NCI-H69 (cell line): ENCODE measurements around the gene ACP6.

Experiments used
- DNase-seq: peaks from one replicate; lab custom pipeline; 2025; lab: John Stamatoyannopoulos, UW

The ACP6 gene

DNA sequence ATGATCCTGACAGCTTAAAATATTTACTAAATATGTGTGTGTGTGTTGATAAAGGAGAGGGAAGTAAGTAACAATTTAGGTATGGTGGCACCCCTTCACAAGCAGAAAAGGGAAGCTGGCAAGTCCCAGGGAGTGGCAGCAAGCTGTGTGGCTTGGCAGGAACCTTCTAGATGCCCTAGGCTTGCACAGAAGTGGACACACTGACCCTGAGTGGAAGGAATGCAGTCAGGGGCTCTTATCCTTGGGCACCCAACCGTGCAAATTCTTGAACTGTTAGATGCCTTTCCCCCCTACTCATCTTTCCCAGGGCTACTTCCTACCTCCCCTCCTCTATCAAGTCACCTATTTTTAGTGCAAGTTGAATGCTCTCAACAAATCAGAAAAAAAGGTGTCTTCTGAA is 18.9 kb downstream of the ACP6 start:
- DNase-seq = no peak

DNA sequence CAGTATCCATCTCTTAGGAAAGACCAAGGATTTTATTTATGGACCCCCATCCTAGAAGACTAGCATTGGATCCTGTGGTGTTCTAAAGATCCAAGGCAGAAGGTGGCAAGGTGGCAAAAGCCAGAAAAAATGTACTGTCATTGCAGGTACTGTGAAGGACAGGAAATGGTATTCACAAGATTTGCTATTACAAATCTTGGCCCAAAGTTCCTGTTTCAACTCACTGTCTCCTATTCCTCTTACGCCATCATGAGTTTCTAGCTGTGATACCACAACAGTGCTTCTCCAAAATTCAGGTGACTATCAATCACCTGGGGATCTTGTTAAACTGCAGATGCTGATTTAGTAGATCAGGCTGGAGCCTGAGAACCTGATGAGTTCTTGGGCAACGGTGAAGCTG is 21.4 kb downstream of the ACP6 start:
- no peak for DNase-seq

DNA sequence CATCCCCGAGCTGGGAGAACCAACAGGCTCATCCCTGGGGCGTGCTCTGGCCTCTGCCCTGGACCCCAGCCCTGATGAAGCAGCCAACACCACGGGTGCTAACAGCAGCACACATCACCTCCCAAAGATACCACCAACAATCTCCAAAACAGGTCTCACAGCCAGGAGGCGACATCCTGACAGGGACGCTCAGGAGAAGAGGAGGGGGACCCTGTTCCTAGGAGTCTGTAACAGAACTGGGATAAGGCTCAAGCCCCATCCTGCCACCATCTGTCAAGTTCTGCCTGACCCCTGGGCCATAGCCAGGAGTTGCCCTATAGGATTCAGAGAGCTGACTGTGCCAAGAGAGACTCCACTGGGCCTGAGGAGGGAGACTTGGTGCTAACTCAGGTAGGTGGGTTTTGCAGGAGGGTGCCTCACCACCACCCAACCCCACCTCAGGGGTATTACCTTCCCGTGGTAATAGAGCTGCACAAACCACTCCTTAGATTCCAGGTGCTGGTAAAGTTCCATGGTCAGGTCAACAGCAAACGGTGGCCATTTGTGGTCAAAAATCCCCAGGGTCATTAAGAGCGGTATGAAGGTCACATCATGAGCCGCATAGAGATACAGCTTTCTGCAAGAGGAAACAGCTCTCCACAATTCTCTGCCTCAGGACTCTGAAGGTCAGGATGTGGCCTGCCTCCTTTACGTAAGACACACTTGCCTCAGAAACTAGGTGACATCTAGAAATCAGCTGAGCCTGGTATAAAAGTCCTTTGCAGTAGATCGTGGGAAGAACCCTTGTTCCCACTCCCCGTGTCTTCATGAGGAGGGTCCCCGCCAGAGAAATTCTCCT is 22.3 kb downstream of the ACP6 start:
- DNase-seq = no peak

DNA sequence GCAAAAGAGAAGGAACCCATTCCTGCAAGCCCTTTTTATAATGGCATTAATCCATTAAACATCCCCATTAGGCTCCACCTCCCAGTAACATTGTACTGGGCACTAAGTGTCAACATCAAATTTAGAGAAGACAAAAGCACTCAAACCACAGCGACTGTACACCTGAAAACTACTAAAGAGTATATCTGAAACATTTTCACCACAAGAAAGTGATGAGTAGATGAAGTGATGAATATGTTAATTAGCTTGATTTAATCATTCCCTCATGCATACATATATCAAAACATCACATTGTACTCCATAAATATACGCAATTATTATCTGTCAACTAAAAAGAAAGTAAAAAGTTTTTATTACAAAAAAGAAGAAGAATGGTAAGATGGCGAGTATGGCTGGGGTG is 26.4 kb downstream of the ACP6 start:
- DNase-seq = no peak

DNA sequence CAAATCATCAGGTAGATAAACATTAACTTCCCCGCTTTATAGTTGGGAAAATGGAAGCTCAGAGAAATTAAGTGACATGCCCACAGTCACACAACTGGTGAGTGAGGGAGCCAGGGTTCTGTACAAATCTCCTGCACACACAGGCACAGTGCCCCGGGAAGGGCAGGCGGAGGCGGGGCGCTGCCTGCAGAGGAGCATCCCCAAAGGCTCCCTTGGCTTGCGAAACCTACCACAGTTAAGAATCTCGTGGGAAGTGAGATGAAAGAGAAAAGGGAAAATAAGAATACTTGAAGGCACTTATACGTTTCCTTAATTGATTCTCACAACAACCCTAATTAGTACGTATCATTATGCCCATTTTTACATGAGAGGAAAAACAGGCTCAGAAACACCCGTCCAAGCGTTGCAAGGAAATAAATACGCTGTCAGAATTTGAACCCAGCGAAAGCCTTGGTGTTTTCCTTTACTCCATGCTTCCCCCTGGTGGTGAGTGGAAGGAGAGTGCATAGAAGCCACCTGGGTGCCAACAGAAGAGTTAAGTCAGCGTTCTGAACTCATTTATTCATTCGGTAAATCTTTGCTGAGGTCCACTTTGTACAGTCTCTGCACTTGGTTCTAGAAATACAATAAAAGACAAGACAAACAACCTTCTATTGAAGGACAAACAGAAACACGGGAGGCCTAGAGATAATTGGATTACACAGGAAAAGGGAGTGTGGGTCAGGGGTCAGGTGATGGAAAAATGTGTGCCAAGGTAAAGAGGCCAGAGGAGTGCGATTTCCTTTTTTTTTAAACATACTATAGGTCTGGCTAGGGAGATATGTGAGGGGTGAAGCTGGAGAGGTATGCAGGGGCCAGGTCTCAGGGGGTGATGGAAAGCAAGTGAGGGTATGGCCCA is 28.4 kb downstream of the ACP6 start:
- DNase-seq = peak; percentile 73

DNA sequence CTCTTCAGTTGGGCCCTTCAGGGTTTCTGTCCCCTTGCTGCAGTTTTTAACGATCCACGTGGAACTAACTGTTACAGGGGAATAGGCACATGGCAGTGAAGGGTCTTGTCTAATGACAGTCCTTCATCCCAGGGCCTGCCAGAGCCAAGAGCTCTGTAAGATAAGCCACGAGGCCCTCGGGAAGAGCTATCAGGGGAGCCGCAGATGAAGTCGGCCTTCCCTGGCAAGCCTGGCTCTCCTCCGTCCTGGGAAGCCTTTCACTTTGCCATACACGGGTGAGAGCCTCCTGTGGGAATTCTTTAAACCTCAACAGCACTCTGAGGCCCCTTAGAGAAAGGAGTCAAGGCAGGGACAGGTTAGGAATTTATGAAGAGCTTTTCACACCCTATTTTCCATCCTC is 29.0 kb downstream of the ACP6 start:
- DNase-seq = no peak

DNA sequence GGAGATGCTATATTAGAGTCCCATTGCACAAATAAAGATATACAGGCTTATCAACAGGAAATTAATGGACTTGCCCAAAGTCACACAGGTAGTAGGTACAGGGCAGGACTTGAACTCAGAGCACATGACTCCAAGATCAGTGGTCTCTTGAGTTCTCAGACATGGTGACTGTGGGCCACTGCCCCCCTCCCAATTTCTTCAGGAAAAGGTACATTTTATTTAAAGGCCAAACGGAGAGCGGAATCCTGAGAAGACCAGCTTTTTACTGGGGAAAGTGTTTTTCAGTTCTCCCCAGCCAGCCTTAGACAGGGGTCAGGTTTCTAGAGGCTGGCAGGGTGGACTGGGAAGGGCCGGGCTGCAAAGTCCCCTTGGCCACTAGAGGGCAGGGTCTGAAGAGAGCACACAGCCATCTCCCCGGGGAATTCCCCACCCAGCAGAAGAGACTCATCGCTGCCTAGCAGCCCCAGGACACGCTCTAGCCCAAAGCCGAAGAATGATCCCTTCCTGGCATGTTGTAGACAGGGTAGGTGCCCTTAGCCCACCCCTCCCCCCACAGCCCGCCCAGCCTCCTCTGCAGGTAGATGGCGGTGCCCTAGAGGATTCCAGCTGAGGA is 29.7 kb downstream of the ACP6 start:
- peak; percentile 87 for DNase-seq

DNA sequence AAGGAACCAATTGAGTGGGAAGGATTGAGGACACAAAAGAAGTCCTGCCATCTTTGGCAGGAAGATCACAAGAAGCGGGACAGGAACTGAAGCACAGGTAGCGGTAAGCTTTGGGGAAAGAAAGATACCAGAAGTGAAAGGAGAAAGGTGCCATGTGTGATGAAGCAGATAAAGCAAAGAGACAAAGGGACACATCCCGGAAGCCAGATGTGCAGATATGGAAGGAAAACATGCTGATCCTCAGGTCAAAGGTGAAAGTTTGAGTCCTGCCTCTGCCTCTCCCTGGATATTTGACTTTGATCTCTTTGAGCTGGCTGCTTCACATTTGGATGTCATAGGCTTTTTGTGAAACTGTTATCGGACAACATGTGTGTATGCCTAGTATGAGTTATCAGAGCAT is 34.0 kb downstream of the ACP6 start:
- DNase-seq = no peak

DNA sequence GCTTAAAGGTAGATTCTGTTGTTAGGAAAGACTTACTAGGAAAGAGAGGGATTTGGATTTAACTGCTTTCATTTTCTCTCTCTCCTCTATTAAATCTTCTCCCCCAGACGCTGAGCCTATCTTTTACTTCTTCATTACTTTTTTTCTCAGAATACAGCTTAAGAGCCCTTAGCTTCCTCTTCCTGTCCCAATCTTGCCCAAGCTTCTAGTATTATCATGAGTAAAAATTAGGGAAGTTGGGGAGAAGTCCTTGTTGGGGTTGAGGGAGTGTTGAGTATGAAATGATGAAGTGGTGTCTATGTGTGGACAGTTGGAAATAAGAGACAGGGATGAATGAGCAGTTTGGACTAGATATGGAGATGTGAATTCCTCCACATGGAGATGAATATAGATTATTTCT is 35.0 kb downstream of the ACP6 start:
- no peak for DNase-seq

DNA sequence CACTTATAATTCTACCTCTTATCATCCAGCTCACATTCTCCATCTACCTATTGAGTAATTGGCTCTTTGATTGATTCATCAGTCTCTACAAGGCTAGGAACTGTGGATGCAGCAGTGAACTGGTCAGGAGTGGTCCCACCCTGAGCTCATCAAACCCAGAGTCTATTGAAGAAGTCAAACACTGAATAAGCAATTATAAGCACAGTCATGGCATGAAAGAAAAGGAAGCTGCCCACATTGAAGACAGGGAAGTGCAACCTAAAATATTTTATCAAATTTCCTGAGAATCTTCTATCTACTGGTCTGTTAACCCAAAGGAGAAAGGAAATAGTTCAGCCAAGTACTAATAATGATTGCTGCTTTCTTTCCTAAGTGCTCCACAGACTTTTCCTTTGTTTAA is 35.7 kb downstream of the ACP6 start:
- no peak for DNase-seq

DNA sequence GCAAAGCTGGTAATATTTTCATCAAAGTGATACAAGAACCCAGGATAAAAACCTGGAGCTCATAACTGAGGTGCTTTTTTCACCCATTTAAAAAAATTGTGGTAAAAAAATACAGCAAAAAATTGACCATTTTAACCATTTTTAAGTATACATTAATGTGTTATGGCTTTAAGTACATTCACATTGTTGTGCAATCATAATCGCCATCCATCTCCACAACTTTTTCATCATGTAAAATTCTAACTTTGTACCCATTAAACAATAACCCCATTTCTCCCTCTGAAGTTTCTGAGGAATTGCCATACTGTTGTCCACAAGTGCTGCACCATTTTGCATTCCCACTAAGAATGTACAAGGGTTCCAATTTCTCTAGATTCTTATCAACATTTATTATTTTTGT is 36.6 kb downstream of the ACP6 start:
- DNase-seq = no peak

DNA sequence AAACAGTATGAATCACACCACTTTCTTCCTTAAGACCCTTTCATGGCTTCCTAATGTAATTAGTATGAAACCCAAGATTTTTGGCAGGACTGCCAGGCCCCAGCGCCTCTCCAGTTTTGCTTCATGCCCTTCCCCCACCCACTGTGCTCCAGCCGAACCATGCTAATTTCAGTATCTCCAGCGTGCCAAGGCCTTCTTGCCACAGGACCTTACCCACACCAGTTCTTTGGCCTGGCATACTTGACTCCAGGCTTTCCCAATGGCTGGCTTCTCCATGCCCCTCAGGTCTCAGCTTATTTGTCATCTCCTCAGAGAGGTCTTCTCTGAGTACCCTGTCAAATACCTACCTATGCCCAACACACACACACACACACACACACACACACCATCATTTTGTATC is 38.5 kb downstream of the ACP6 start:
- DNase-seq = no peak

DNA sequence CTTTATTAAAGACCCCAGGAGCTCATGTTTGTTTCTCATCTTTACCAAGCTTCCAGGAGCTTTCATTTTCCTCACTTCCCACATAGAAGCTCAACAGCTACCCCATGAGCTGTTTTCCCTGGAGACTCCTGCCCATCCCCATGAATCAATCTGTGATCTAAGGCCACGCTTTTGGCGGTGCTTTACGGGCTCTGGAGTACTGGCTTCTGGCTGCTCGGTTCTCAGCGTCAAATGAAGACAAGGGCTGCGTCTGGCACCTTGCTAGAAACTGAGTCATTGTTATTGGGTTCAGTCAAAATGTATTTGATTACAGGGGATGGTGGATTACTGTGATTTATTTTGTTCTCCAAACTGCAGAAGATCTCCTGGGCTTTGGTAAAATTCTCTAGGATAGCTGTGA is 39.9 kb downstream of the ACP6 start:
- no peak for DNase-seq

DNA sequence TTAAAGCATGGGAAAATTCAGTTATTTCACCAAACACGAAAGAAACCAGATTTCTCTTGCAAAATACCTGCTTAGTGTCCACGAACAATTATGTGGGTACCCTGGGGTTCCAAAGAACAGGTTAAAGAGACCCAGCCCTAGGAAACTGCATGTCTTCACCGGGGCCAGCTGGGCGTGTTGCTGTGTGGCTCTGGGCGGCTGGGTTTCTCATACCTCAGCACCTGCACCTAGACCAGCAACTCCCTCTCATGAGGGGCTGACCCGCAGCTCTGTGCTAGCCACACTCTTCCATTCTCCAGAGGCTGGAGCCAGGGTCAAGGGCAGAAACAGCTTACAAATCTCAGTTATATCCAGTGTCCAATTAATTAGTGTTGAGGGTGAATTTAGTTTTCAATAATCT is 40.3 kb downstream of the ACP6 start:
- DNase-seq = no peak

DNA sequence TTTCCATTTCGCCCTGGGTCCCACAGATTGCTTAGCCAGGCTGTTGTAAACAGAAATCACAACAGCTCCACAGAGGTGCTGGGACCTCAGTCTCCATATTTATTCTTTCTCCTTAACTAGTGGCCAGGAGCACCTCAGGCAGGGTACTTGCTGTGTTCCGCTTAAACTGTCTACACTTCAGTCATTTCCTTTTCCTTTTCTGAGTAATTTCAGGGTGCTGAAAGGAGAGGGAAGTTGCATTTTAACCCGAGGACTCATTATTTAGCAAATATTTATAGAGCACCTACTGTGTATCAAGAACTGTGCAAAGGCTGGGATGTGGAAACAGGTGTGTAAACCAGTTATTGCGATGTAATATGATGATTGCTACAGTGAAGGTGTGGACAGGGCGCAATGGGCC is 41.9 kb downstream of the ACP6 start:
- DNase-seq = no peak

DNA sequence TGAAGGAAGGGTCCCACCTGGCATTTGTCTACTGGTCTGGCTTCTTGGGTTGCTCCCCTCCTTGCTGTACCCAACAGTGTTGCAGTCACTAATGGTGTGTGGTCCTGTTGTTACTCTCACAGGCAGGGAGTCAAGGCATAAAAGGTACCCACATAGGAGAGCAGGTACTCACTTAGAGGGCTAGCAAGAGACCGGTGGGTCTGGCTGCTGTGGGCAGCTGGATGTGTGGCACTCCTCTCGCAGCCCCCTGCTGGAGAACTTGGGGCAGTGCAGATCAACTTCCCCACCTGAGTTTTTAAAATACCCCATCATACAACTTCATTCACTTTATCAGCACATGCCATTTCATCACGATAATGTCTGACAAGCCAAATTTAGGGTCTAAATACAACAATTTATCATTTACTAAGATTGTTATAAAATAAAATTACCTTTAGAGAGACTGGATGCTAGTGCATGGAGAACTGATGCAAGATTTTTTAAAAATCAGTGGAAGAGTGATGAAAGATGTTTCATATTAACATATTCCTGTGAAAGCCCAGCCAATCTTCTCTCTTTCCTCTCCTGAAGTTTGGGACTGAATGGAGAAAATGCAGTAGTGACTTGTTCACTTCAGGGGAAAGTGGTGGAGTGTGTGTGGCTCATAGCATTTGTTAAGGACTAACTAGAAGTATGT is 42.8 kb downstream of the ACP6 start:
- peak; percentile 76 for DNase-seq

DNA sequence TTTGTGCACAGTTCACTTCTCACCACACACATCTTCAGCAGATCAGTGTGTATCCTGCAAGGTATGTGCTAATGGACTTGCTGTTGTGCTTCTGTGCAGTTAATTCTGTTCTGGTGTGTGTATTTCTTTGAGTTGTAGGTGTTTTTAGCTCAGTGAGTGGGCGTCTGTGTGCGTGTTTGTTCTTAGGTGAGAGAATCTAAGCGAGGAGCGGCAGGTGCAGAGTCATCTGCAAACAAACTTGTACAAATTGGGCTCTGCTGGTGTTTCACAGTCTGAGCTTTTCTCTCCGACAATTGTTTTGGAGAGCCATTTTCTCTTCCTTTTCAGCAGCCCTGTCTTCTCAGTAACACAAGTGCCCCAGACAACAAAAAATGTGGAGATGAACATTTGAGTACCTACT is 43.6 kb downstream of the ACP6 start:
- peak; percentile 60 for DNase-seq

DNA sequence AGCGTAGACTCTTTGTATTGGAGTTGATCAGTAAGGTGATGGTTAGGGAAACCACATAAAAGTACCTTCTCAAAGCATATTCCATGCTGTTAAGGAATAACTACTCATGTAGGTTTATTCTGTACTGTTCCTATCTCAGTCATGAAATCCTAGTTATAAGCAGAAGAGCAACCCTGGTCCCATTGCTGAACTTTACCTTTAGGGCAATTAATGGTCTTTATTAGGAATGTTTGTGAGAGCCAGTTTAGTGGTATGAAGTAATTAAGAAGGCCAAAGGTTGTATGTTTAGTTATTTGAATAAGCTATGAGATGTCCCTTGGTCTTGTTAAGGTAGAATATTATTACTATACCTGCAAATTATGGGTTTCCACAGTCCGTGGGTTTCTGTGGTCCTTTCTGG is 44.0 kb downstream of the ACP6 start:
- DNase-seq = no peak

DNA sequence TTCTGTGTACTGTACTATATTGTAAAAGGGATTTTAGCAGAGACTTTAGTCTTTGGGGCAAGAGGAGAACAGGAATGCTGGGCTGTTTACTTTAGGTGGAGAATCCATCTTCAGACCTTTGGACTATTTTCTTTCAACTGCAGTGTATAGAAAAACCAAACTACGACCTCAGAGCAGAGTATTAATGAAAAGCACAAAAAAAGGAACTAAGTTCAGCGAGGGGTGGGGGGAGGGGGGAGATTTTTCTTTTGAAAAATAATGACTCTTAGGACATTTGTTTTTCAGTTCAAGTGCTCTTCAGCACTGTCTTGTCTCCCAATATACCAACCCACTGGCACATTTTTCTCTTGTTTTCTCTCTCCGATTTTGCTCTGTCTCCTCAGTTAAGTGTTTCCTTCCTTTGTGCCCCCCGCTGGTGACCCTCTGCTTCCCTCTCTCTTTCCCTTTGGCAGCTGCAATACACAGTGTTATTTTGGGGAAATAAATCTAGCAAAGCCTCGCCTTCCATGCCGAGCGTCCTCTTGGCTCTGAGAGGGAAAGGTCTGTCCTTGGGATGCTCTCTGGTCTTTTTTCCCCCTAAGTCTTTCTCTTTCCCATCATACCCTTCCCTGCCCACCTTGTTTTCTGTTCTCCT is 44.8 kb downstream of the ACP6 start:
- no peak for DNase-seq

DNA sequence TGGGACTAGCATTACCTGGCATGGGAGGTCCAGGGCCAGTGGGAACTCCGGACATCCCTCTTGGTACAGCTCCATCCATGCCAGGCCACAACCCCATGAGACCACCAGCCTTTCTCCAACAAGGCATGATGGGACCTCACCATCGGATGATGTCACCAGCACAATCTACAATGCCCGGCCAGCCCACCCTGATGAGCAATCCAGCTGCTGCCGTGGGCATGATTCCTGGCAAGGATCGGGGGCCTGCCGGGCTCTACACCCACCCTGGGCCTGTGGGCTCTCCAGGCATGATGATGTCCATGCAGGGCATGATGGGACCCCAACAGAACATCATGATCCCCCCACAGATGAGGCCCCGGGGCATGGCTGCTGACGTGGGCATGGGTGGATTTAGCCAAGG is 45.8 kb downstream of the ACP6 start:
- DNase-seq = no peak

DNA sequence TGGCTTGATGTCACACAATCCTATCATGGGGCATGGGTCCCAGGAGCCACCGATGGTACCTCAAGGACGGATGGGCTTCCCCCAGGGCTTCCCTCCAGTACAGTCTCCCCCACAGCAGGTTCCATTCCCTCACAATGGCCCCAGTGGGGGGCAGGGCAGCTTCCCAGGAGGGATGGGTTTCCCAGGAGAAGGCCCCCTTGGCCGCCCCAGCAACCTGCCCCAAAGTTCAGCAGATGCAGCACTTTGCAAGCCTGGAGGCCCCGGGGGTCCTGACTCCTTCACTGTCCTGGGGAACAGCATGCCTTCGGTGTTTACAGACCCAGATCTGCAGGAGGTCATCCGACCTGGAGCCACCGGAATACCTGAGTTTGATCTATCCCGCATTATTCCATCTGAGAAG is 46.3 kb downstream of the ACP6 start:
- DNase-seq = no peak

DNA sequence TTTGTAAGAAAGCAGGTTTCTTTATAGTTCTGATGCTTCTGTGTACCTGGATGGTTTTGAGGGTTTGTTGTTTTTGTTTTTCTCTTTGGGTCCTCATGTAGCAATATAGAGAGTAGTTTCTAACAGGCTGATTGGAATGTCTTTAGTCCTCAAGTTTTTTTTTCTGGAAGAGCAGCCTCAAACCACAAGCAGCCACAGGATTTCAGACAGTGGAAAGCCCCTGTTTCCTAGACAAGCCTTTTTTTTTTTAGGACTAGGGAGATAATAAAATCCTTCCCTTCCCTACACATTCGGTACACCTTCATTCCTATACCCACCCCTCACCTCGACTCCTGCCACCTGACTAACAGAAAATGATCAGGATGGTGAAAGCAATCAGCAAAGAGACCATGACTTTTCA is 47.6 kb downstream of the ACP6 start:
- DNase-seq = no peak
